OCI-LY7 (cell line): Measurements from ENCODE around the gene HARBI1.

ENCODE experiments used
- EZH2phosphoT487 ChIP-seq: fragments of 200-600 bp; sonication (generic); IDR thresholded peaks from 2 replicates; pipeline ENCODE4 v1.6.1; 2018; ENCODE audit warnings: low read depth, borderline replicate concordance, mild to moderate bottlenecking, mixed run types, antibody characterized with exemption, low read length, moderate library complexity, mixed read lengths
- TF ChIP-seq, protein P1 (sequence below): fragments of 200-600 bp; sonication (generic); conservative IDR thresholded peaks from 2 replicates; pipeline ENCODE4 v1.5.1; 2014; ENCODE audit warnings: mild to moderate bottlenecking, antibody characterized with exemption, low read length, moderate library complexity, mixed read lengths

DNA sequence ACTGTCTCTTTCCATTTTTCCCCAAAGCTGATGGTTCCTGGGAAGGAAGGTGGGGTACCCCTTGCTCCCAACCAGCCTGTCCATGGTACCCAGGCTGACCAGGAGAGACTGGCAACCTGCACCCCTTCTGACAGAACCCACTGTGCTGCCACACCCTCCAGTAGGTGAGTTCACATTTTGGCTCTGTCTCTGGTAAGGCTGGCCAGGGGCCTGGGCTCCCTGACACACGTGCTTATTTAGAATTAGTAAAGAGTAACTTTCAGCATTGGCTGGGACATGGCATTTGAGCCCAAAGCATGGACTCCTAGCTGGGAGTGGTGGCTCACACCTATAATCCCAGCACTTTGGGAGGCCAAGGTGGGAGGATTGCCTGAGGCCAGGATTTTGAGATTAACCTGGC lies 48.3 kb upstream of the HARBI1 start:
- TF ChIP-seq, protein P1, sequence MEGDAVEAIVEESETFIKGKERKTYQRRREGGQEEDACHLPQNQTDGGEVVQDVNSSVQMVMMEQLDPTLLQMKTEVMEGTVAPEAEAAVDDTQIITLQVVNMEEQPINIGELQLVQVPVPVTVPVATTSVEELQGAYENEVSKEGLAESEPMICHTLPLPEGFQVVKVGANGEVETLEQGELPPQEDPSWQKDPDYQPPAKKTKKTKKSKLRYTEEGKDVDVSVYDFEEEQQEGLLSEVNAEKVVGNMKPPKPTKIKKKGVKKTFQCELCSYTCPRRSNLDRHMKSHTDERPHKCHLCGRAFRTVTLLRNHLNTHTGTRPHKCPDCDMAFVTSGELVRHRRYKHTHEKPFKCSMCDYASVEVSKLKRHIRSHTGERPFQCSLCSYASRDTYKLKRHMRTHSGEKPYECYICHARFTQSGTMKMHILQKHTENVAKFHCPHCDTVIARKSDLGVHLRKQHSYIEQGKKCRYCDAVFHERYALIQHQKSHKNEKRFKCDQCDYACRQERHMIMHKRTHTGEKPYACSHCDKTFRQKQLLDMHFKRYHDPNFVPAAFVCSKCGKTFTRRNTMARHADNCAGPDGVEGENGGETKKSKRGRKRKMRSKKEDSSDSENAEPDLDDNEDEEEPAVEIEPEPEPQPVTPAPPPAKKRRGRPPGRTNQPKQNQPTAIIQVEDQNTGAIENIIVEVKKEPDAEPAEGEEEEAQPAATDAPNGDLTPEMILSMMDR: no peak
- TF ChIP-seq EZH2phosphoT487: no peak
